GM04503 (cell line): ENCODE measurements around the gene LAMA2.

Experiments
- DNase-seq: peaks from one replicate; pipeline ENCODE4 v3.0.0-alpha.2; 2012; ENCODE audit warnings: low read depth

The LAMA2 gene

DNA sequence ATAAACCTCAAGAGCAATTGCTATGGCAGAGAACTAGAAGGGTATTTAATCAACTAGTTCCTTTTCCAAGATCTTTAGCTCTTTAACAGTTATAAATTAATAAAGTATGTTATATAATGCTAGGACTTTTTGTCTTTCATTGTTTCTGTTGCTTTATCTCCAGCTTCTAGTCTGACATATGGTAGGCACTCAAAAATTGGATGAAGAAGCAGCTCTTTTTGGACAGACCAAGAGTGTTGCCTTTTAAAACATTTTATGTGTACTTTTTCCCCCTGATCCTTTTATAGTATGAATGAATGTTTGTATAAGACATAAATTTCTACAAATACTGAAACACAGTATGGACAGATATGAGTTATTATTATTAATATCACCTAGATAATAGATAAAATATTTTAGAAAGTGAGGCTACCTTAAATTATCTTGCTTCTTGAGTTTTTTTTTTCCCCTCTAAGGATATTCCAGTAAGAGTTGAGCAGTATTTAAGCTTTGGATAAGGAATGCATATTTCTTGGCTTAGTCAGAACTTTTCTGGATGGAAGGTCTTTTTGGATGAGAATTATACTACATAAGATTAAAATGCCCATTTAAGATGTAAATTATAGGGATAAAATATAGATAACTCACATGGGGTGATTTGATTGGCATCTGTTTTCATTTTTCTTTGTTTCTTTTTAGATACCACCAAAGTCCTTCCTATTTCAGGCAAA lies 16.6 kb downstream of the LAMA2 start:
- DNase-seq: no peak

- no peak for DNase-seq
These were observed 20.8 kb downstream of the LAMA2 start for GRCh38 chr6:128903715-128904114.

DNA sequence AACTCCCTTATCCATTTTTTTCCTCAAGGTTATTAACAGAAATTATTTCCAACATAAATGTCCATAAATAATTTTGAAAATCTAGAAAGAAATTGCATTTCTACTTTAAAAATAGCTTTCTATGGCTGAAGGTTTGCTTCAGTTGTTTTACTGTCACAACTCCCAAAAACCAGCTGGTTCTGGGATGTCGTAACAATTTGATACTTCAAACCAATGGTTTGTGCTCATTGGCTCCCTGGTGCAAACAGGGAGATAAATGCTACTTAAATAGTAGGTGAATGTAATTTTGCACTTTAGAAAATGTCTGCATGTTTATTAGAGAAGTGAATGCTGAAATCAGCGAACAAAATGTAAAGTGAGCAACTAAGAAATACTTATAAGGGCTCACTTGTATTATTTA lies 31.1 kb downstream of the LAMA2 start:
- DNase-seq: no peak

- DNase-seq: no peak
These were observed 35.9 kb downstream of the LAMA2 start for GRCh38 chr6:128918886-128919285.

- DNase-seq: peak; percentile 65
These were observed 36.7 kb downstream of the LAMA2 start for GRCh38 chr6:128919412-128920180.

DNA sequence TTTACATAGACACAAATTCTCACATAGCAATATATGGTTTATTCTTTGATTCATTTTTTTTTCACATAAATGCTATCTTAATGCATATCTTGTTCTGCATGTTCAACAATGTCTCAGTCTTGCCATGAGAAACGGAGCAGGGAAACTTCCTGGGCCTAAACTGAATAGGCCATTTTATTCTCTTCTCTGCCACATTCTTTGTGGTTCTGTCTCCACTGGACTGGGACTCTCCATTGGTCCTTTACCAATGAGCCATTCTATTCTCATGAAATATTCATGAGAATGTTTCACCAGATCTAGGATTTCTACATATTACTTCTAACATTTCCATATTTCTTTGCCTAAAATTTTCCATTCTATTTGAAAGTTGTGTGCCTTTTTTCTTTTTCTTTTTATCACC lies 42.8 kb downstream of the LAMA2 start:
- no peak for DNase-seq

DNA sequence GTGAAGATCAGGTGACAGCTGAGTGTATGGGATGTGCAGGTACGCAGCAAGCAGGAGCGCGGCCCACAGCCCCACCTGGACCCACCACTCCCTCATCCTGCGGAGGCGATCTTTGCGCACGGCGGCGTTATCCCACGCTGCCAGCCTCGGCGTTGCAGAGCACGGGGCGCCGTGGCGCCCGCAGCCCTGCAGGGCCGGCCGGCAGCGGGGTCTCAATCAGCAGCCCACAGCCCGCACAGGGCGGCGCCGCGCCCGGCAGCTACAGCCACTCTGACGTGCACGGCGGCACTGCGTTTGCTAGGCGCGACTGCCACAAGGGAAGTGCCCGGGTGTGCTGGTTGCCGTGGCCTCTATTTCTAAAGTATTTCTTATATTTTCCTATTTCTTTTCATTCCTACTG lies 46.9 kb downstream of the LAMA2 start:
- DNase-seq: no peak

DNA sequence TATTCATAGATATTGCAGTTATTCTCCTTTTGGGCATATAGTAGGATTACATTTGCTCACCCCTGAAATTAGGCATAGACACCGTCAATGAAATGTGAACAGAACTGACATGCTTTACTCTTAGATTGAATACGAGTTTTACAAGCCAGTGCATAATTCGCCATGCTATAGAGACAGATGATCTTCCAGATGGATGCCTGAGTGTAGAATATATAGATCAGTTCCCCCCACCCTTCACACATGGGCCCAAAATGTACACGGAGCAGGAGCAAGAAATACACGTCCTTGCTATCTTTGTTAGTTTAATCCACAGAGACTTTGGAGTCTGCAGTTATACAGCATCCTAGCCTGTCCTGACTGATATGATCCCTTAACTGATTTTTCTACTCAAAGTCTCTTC lies 47.4 kb downstream of the LAMA2 start:
- DNase-seq: no peak

DNA sequence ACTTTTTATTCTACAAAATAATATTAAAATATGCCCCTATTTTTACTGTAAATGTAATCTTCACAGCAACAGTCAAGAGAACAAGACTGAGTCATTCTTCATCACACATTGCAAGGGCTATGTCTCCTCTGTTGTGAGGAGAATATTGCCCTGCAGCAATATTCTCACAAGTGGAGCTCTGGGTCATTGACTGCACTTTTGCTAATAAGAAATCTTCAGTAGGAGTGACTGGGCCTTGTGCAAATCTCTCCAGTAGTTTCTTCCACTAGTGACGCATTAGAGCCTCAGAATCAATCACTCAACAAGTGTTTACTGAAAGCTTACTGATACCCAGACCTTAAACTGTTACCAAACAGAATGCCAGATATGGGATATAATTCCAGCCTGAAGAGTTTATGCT lies 49.1 kb downstream of the LAMA2 start:
- DNase-seq: peak; percentile 16

DNA sequence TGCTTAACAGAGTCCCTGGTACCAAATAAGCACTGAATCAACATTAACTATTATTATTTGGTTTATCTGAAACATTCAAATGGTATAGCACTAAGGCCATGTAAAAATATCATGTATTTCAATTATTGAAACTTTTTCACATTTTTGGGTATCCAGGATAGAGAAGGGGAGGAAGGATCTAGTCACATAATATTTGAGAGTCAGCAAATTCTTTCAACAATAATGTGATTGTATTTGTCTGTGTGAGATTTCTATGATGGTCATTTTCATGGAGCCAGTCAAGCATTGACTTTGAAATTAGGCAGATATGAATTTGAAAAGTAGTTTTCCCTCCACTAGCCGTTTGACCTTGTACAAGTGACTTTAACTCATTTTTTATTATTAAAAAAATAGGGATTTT lies 67.9 kb downstream of the LAMA2 start:
- no peak for DNase-seq

DNA sequence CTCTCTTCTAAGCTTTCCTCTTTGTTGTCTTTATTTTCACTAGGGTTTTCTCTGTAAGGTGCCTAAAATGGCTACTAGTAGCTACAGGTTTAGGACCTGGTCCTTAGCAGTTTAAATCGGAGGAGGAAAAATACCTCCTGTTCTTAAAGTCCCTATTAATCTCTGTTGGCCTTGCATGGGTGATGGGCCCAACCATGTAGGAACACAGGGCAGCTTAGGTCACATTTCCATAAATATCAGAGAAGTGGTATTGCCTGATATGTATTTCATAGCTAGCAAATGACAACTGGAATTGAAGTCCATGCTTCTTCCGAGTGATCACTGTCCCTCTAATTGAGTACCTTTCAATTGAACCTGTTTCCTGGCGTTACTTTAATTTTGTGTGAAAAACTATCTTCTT lies 70.0 kb downstream of the LAMA2 start:
- DNase-seq: no peak

DNA sequence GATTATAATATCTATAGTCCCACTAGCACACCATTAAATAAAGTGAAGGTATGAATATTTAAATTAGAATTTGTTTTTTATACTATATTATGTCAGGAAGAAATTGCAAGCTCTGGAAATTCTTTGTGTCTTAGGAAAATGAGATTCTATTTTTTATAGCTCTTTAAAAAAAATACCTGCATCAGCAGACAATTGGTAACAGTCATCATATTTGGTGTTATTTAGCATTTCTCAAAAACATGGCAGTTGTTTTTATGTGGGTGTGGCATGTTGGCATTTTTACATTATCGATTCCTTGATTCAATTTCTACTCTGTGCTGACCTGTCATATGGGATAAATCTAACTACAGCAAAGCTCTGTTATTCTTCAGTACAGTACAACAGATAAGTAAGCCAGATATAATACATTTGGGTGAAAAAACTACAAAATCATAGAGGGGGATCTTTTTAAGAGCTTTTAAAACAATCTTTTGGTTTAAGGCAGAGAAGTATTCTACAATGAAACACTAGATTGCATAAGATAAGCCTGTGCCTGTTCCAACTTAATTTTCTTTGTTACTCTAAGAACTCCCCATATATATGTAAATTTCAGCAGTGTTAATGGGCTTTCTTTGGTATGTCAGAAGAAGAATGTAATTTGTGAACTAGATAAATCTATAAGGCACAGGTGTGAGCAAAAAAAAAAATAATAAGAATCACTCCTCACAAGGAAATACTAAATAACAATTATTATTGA lies 71.5 kb downstream of the LAMA2 start:
- no peak for DNase-seq

GRCh38 chr6:128963561-128963960 lies 80.6 kb downstream of the LAMA2 start:
- DNase-seq: peak; percentile 42

GRCh38 chr6:128964233-128964755 lies 81.4 kb downstream of the LAMA2 start:
- DNase-seq: no peak

DNA sequence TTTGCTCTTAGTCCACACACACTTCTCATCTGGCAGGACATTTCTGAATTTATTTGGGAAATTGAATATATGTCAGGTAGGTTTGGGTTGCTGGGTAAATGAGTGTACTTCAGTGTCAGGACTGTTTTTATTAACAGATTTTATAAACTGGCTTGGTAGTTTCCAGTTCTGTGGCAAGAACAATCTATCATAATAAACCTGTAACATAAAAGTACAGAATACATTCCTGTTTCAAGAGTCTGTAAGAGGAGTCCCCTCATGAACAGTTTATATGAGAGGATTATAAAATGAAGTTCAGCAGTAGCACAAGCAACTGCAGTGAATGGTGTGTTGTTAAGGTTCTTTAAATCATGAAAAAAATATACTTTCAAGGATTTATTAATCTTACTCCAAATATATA lies 81.8 kb downstream of the LAMA2 start:
- no peak for DNase-seq

GRCh38 chr6:128966934-128967333 lies 84.0 kb downstream of the LAMA2 start:
- no peak for DNase-seq

GRCh38 chr6:128979071-128979470 lies 96.1 kb downstream of the LAMA2 start:
- DNase-seq: no peak

- DNase-seq: no peak
These were observed 98.8 kb downstream of the LAMA2 start for GRCh38 chr6:128981716-128982115.

DNA sequence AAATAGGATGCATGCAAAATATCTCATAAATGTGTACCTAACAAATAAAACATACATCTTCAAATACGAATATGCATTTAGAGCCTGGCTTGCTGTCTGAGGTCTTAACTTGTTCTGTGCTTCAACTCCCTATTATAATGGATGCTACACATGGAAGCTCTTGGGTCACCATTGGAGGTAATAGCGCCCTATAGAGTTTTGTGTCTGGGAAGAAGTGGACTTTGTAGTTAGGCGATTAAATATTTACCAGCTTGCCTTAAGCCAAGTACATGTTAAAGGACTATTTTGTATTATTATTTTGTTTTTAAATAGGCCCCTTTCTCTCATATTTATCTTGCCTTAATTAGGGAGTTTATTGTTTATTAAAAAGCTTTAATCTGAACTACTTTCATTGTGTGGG lies 107.4 kb downstream of the LAMA2 start:
- DNase-seq: no peak

GRCh38 chr6:128990915-128991314 lies 108.0 kb downstream of the LAMA2 start:
- no peak for DNase-seq

GRCh38 chr6:128993166-128993565 lies 110.2 kb downstream of the LAMA2 start:
- DNase-seq: no peak

DNA sequence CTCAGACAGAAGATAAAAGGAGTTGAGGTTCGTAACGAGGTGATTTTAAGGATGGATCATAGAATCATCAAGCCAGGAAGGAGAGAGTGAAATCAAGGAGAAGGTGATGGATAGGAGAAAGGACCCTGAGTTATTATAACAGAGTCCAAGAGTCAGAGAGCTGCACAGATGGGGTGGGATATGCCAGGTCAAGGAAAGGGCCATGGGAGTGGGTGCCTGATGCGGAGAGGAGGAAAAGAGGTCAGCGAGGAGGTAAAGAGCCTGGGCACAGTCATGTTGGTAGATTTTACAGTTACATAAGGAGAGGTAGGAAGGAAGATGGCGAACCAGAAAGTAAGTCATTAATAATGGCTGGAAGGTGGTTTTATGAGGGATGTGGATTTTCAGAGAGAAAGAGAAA lies 114.9 kb downstream of the LAMA2 start:
- DNase-seq: no peak
